AG04450 (cell line): ENCODE data around the gene POFUT1. TPM values are rescaled to one million over a fixed set of nuclear protein-coding genes. Genes with fewer than 3 reads are reported as not detected.
"Not testable (repeated sequence)": the region's sequence is repeated elsewhere in the genome, so short reads cannot be mapped to it uniquely, and the experiment has no call there.

Experiments
- CTCF ChIA-PET: fragments of 300-600, 350-600 bp; formaldehyde crosslinking; extraction: SDS; loops from one replicate; lab custom pipeline; 2022; ENCODE audit warnings: antibody characterized with exemption, inconsistent platforms; lab: Charles Lee
- POLR2A ChIA-PET: fragments of 350-600 bp; formaldehyde crosslinking; extraction: SDS; loops from one replicate; lab custom pipeline; 2021; ENCODE audit warnings: antibody characterized with exemption, inconsistent platforms; lab: Yijun Ruan, JAX
- DNase-seq: peaks from one replicate; pipeline ENCODE4 v3.0.0-alpha.2; 2011; ENCODE audit warnings: low read depth, low spot score
- H3K27ac ChIP-seq: one replicate; pipeline ENCODE4 v1.5.1; 2012; ENCODE audit warnings: low read depth, low read length, control low read depth
- H3K27me3 ChIP-seq: one replicate; pipeline ENCODE4 v1.6.0; 2012; ENCODE audit warnings: low read length; ENCODE audit not compliant: control insufficient read depth, insufficient read depth
- H3K4me3 ChIP-seq: 2 replicates; pipeline ENCODE4 v1.5.1; 2011; ENCODE audit warnings: mild to moderate bottlenecking, low read depth, low read length, control low read depth
- H3K9me3 ChIP-seq: 2 replicates; pipeline ENCODE4 v1.5.1; 2012; ENCODE audit warnings: low read length; ENCODE audit not compliant: control insufficient read depth, insufficient read depth
- polyA plus RNA-seq: library from polyadenylated mRNA; depleted of rRNA; stranded (reverse); fragments of >200 nt; gene quantifications from 2 replicates; pipeline ENCODE4 v1.2.3, GENCODE V29; 2011
- TF ChIP-seq, protein P1 (sequence below): IDR thresholded peaks from 2 replicates; pipeline ENCODE4 v1.5.1; 2011; ENCODE audit warnings: low read depth, low read length, control low read depth, inconsistent platforms

Gene POFUT1
- polyA plus RNA-seq, 1 experiment, result 40.2 TPM

DNA sequence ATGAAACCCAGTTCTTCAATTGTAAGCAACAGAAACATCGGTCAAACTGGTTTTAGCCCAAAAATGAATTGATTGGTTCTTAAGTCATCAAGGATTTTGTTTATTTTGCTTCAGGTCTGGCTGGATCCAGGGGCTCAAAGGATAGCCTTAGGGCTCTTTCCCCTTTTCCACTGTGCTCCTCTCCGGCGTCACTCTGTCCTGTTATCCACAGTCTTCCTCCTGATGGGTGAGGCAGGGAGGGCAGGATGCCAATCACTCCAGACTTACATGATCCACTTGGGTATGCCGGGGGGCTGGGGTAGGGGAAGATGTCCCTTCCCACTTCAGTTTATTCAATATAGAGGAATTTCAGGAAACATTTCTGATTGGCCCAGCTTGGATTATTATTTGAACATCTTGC is 40.1 kb upstream of the POFUT1 start:
- POLR2A ChIA-PET, result no interaction called here
- Histone ChIP-seq H3K27me3 (no peaks in the 10 kb centered on the region), H3K4me3 (no peak overlapping the region), H3K9me3 (no peaks in the 10 kb centered on the region), H3K27ac (no peak overlapping the region)
- TF ChIP-seq, protein P1, sequence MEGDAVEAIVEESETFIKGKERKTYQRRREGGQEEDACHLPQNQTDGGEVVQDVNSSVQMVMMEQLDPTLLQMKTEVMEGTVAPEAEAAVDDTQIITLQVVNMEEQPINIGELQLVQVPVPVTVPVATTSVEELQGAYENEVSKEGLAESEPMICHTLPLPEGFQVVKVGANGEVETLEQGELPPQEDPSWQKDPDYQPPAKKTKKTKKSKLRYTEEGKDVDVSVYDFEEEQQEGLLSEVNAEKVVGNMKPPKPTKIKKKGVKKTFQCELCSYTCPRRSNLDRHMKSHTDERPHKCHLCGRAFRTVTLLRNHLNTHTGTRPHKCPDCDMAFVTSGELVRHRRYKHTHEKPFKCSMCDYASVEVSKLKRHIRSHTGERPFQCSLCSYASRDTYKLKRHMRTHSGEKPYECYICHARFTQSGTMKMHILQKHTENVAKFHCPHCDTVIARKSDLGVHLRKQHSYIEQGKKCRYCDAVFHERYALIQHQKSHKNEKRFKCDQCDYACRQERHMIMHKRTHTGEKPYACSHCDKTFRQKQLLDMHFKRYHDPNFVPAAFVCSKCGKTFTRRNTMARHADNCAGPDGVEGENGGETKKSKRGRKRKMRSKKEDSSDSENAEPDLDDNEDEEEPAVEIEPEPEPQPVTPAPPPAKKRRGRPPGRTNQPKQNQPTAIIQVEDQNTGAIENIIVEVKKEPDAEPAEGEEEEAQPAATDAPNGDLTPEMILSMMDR, result no peak
- no peak for DNase-seq
- CTCF ChIA-PET, result no interaction called here

DNA sequence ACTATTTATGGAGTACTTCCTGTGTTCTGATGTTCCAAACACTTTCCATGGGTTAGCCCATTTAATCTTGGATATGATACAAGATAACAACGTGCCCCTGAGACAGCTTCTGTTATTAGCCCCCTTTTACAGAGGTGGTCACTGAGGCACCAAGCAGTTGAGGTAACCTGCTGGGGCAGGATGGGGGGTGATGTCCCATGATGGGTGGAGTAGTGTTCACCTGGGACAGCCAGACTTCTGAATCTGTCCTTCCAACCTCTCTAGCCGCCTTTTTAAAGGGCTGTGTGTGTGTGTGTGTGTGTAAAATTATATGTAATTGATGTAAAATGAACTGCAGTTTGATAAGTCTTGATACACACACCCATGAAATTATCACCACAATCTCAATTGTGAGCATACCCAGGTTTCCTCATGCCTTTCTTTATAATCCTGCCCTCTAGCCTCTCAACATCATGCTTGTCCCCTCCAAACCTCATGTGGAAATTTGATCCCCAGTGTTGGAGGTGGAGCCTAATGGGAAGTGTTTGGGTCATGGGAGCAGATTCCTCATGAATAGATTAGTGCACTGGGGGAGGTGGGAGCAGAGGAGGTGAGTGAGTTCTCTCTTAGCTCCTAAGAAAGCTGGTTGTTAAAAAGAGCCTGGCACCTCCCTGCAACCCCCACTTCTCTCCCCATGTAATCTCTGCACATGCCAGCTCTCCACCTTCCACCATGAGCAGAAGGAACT is 39.3 kb upstream of the POFUT1 start:
- no peak overlapping the region for H3K27ac ChIP-seq
- TF ChIP-seq, protein P1, result no peak
- no peak overlapping the region for H3K4me3 ChIP-seq
- CTCF ChIA-PET, result no interaction called here
- H3K27me3 ChIP-seq, result no peaks in the 10 kb centered on the region
- POLR2A ChIA-PET, result no interaction called here
- no peaks in the 10 kb centered on the region for H3K9me3 ChIP-seq
- no peak for DNase-seq

DNA sequence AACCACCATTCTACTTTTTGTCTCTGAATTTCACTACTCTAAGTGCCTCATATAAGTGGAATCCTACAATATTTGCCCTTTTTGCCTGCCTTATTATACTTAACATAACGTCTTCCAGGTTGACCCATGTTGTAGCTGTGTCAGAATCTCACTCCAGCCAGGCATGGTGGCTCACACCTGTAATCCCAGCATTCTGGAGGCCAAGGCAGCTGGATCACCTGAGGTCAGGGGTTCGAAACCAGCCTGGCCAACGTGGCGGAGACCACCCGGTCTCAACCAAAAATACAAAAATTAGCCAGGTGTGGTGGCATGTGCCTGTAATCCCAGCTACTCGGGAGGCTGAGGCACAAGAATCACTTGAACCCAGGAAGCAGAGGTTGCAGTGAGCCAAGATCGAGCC is 30.0 kb upstream of the POFUT1 start:
- POLR2A ChIA-PET, H3K27ac ChIP-seq, H3K4me3 ChIP-seq, H3K27me3 ChIP-seq, CTCF ChIA-PET, H3K9me3 ChIP-seq, DNase-seq: not testable (repeated sequence)

DNA sequence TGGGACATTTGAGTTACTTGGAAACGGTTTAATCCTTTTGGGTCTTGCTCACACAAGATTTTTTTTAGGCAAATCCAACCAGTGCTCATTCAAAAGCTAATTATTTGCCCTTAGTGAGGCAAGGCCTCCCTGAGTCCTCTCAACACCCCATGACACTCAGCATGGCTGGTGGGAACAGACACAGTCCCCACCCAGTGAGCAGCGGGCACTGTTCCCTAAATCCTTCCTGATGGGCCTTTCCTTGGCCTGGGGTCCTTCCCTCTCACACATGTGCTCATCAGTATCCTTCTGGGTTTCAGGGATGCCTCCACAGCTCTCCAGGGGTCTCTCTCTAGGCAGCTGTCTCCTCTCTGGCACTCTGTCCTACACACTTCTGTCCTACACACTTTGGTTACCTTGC is 28.2 kb upstream of the POFUT1 start:
- no peak for DNase-seq
- Histone ChIP-seq H3K4me3 (no peak overlapping the region), H3K27me3 (no peaks in the 10 kb centered on the region), H3K9me3 (no peaks in the 10 kb centered on the region), H3K27ac (no peak overlapping the region)
- ChIA-PET CTCF (no interaction called here), POLR2A (no interaction called here)
- TF ChIP-seq, protein P1, result no peak

DNA sequence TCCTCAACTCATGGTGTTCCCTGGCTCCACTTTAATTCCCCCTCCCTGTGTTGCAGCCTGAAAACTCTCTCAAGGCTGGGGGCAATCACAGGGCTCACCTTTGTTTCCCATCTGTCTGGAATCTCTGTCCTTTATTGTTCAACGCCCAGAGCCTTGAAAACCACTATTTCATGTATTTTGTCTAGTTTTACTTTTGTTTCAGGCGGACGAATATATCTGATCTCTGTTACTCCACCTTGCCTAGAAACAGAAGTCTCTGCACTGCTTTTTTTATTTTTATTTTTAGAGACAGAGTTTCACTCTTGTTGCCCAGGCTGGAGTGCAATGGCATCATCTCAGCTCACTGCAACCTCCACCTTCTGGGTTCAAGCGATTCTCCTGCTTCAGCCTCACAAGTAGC is 27.7 kb upstream of the POFUT1 start:
- H3K27ac ChIP-seq, result no peak overlapping the region
- no peaks in the 10 kb centered on the region for H3K27me3 ChIP-seq

More for the DNA sequence above, 27.7 kb upstream of the POFUT1 start:
- H3K9me3 ChIP-seq, result no peaks in the 10 kb centered on the region
- H3K4me3 ChIP-seq, result no peak overlapping the region
- no peak for DNase-seq
- POLR2A ChIA-PET, result no interaction called here
- TF ChIP-seq, protein P1, result no peak
- CTCF ChIA-PET, result no interaction called here
